K562 (cell line): Measurements from ENCODE around the gene F2RL1. TPM values are rescaled to one million over a fixed set of nuclear protein-coding genes. Genes with fewer than 3 reads are reported as not detected.

Source experiments
- BRF1 ChIP-seq: IDR thresholded peaks from 3 replicates; pipeline ENCODE4 v1.6.1; 2011; ENCODE audit warnings: borderline replicate concordance, mild to moderate bottlenecking; ENCODE audit not compliant: insufficient read length; ENCODE audit errors: extremely low read depth
- FOXJ2 ChIP-seq: fragments of 200-800 bp; sonication (Bioruptor generic); IDR thresholded peaks from 2 replicates; pipeline ENCODE4 v1.6.1; 2016; ENCODE audit warnings: missing genetic modification characterization, missing compliant biosample characterization
- HNRNPLL ChIP-seq: fragments of 200-400 bp; formaldehyde crosslinking; IDR thresholded peaks from 2 replicates; pipeline ENCODE4 v1.6.1; 2017; ENCODE audit warnings: low read length, low read depth, mild to moderate bottlenecking; ENCODE audit not compliant: poor library complexity, severe bottlenecking
- KAT8 ChIP-seq: fragments of 450-650 bp; IDR thresholded peaks from 2 replicates; pipeline ENCODE4 v1.6.1; 2016; ENCODE audit warnings: low read depth, mild to moderate bottlenecking
- KDM1A ChIP-seq, 2 experiments: fragments of 450-650 bp; IDR thresholded peaks; 2 replicates each; pipeline ENCODE4 v1.6.1; 2016; ENCODE audit warnings: mild to moderate bottlenecking in 2 of 2
- MXI1 ChIP-seq: IDR thresholded peaks from 2 replicates; pipeline ENCODE4 v1.6.1; 2011; ENCODE audit warnings: low read depth, mild to moderate bottlenecking, improper control_type of control experiment, low read length
- NR2F6 ChIP-seq: fragments of 450-650 bp; formaldehyde crosslinking; IDR thresholded peaks from 2 replicates; pipeline ENCODE4 v1.4.0; 2020; ENCODE audit warnings: mild to moderate bottlenecking
- PCBP1 ChIP-seq: fragments of 200-400 bp; formaldehyde crosslinking; IDR thresholded peaks from 2 replicates; pipeline ENCODE4 v1.6.1; 2018; ENCODE audit warnings: mild to moderate bottlenecking, low read depth, low read length; ENCODE audit not compliant: poor library complexity, severe bottlenecking
- POLR3G ChIP-seq: IDR thresholded peaks from 2 replicates; pipeline ENCODE4 v1.6.1; 2011; ENCODE audit not compliant: insufficient read length, insufficient replicate concordance; ENCODE audit errors: extremely low read depth
- PTRF ChIP-seq: fragments of 450-650 bp; IDR thresholded peaks from 2 replicates; pipeline ENCODE4 v1.6.1; 2016; ENCODE audit warnings: mild to moderate bottlenecking, missing genetic modification characterization, missing compliant biosample characterization
- RB1 ChIP-seq: fragments of 450-650 bp; IDR thresholded peaks from 2 replicates; pipeline ENCODE4 v1.6.1; 2017; ENCODE audit warnings: low read depth, mild to moderate bottlenecking
- SMAD1 ChIP-seq: fragments of 150-350 bp; IDR thresholded peaks from 2 replicates; pipeline ENCODE4 v1.6.1; 2014; ENCODE audit warnings: low read length, low read depth; ENCODE audit not compliant: partially characterized antibody
- TAF1 ChIP-seq: IDR thresholded peaks from 2 replicates; pipeline ENCODE4 v1.6.1; 2011; ENCODE audit warnings: mild to moderate bottlenecking, low read length, moderate library complexity; ENCODE audit not compliant: insufficient read depth, control insufficient read depth, severe bottlenecking; ENCODE audit errors: extremely low read depth
- polyA plus RNA-seq, 8 experiments: library from polyadenylated mRNA; depleted of rRNA in 4 of 8; stranded (reverse) in 5 of 8; unstranded in 3 of 8; fragments of >200 nt; fragmentation: Nextera tagmentation in 2 of 8; fragmentation: Illumina TruSeq in 1 of 8; extraction: Ambion mirVana in 2 of 8; extraction: Trizol in 1 of 8; gene quantifications; 2 replicates each; pipeline versions ENCODE4 v1.2.1 to v1.2.3, GENCODE V29; 2011 to 2014; ENCODE audit warnings: inconsistent platforms in 1 of 8, missing spikeins in 1 of 8
- total RNA-seq, 7 experiments: library from RNA; depleted of rRNA in 6 of 7; stranded (reverse); fragments of >200 nt in 6 of 7; fragmentation: Illumina TruSeq in 2 of 7; extraction: Trizol in 2 of 7; gene quantifications; 2 replicates each; pipeline versions ENCODE4 v1.2.1 to v1.2.3, GENCODE V29; 2011 to 2021; ENCODE audit warnings: low replicate concordance in 1 of 7
- TF ChIP-seq, protein P1 (sequence below): fragments of 450-650 bp; formaldehyde crosslinking; IDR thresholded peaks from 2 replicates; pipeline ENCODE4 v1.4.0; 2020; ENCODE audit warnings: mild to moderate bottlenecking, mixed read lengths
- TF ChIP-seq, protein P2 (sequence below), 2 experiments: fragments of 450-650 bp; IDR thresholded peaks; 2 replicates each; pipeline ENCODE4 v1.6.1; 2016; ENCODE audit warnings: mild to moderate bottlenecking in 2 of 2, borderline replicate concordance in 1 of 2, low read depth in 1 of 2, moderate library complexity in 1 of 2
- TF ChIP-seq, protein P3 (sequence below), 3 experiments: IDR thresholded peaks in 2 of 3; conservative IDR thresholded peaks in 1 of 3; 2 replicates each; pipeline ENCODE4 v1.5.1; 2011 to 2012; ENCODE audit warnings: low read length in 3 of 3, mild to moderate bottlenecking in 3 of 3, control low read depth in 2 of 3, improper control_type of control experiment in 1 of 3, inconsistent platforms in 1 of 3, low read depth in 1 of 3, mixed read lengths in 1 of 3, moderate library complexity in 1 of 3; ENCODE audit not compliant: insufficient read depth in 2 of 3

Gene F2RL1
- total and polyA plus RNA-seq, 9 of the 15 experiments (the other 6 are each of a cell fraction or from before 2014, with no cell fraction given): 0.03 to 0.50 (median 0.27) TPM; not detected in 6

DNA sequence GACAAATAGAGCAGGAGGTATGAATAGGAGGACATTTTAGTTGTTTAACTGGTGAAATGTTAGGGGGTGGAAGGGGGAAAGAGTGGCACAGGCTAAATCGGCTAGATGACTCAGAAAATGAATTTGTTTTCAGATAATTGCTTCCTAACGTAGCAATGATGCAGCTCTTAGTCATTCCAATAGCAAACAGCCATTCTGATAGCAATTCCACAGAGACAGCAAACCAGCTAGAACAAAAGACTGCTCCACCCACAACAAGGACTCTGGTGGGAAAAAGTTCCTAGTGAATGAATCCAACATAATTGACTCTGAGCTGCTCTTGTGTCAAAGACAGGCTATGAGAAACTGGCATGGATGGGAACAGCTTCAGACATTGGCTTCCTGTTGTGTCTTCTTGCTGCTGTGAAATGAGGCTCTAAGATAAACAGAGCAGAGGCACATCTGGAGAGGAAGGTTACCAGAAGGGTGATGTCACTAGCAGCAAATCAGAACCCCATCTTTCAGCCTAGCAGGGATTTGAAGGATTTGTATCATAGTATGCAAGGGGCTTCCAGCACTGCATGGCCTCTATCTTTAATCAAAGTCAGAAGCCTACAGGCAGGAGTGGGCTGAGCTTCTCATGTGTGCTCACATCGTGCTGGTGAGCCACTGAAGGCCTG is 28.1 kb upstream of the F2RL1 start (continued):
- TF ChIP-seq, protein P1, sequence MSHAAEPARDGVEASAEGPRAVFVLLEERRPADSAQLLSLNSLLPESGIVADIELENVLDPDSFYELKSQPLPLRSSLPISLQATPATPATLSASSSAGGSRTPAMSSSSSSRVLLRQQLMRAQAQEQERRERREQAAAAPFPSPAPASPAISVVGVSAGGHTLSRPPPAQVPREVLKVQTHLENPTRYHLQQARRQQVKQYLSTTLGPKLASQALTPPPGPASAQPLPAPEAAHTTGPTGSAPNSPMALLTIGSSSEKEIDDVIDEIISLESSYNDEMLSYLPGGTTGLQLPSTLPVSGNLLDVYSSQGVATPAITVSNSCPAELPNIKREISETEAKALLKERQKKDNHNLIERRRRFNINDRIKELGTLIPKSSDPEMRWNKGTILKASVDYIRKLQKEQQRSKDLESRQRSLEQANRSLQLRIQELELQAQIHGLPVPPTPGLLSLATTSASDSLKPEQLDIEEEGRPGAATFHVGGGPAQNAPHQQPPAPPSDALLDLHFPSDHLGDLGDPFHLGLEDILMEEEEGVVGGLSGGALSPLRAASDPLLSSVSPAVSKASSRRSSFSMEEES (CRISPR knock-in tag): no peak
- TF ChIP-seq SMAD1 (no peak), HNRNPLL (no peak), TAF1 (no peak), MXI1 (no peak), PCBP1 (no peak), POLR3G (no peak), RB1 (no peak), KDM1A (IDR thresholded peaks at IDR 0.05) (peak; percentile 83 to 86), BRF1 (no peak), NR2F6 (CRISPR knock-in tag) (no peak), KAT8 (no peak), FOXJ2 (tag) (no peak), PTRF (tag) (no peak)
- TF ChIP-seq, protein P2, sequence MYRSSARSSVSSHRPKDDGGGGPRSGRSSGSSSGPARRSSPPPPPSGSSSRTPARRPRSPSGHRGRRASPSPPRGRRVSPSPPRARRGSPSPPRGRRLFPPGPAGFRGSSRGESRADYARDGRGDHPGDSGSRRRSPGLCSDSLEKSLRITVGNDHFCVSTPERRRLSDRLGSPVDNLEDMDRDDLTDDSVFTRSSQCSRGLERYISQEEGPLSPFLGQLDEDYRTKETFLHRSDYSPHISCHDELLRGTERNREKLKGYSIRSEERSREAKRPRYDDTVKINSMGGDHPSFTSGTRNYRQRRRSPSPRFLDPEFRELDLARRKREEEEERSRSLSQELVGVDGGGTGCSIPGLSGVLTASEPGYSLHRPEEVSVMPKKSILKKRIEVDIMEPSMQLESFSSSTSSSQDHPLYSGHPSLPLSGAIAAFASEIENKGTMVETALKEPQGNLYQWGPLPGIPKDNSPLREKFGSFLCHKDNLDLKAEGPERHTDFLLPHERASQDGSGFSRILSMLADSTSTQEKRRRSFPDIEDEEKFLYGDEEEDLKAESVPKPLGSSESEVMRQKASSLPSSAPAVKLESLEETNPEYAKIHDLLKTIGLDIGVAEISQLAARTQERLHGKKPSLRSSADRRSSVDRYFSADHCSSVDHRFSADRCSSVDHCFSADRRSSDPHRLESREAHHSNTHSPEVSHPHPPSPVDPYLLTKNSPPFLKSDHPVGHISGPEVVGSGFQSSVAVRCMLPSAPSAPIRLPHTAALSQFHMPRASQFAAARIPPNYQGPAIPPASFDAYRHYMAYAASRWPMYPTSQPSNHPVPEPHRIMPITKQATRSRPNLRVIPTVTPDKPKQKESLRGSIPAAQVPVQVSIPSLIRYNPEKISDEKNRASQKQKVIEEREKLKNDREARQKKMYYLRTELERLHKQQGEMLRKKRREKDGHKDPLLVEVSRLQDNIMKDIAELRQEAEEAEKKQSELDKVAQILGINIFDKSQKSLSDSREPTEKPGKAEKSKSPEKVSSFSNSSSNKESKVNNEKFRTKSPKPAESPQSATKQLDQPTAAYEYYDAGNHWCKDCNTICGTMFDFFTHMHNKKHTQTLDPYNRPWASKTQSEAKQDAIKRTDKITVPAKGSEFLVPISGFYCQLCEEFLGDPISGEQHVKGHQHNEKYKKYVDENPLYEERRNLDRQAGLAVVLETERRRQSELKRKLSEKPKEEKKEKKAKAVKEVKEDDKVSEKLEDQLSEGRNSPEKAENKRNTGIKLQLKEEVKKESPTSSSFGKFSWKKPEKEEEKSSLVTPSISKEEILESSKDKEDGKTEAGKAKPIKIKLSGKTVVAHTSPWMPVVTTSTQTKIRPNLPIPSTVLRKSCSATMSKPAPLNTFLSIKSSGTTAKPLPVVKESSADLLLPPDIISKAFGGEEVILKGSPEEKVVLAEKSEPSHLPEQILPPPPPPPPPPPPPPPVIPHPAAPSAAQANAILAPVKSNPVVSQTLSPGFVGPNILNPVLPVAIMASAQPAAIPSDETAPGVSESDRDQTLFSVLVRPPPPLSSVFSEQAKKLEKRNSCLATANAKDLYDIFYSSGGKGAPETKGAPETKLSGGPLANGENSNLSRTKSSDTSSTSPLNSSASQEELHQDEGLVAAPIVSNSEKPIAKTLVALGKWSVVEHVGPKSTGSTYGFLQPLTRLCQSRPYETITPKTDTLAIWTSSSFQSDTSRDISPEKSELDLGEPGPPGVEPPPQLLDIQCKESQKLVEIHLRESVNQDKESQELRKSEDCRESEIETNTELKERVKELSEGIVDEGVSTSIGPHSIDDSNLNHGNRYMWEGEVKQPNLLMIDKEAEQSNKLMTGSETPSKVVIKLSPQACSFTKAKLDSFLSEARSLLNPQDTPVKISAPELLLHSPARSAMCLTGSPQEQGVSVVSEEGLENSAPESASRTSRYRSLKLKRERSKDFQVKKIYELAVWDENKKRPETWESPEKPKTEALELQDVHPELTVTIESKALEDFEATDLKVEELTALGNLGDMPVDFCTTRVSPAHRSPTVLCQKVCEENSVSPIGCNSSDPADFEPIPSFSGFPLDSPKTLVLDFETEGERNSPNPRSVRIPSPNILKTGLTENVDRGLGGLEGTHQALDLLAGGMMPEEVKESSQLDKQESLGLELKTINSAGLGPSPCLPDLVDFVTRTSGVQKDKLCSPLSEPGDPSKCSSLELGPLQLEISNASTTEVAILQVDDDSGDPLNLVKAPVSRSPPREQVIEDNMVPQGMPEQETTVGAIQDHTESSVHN (IDR thresholded peaks at IDR 0.05; ENCODE audit: borderline replicate concordance in 1 of 2, low read depth in 1 of 2): no peak
- TF ChIP-seq, protein P3, sequence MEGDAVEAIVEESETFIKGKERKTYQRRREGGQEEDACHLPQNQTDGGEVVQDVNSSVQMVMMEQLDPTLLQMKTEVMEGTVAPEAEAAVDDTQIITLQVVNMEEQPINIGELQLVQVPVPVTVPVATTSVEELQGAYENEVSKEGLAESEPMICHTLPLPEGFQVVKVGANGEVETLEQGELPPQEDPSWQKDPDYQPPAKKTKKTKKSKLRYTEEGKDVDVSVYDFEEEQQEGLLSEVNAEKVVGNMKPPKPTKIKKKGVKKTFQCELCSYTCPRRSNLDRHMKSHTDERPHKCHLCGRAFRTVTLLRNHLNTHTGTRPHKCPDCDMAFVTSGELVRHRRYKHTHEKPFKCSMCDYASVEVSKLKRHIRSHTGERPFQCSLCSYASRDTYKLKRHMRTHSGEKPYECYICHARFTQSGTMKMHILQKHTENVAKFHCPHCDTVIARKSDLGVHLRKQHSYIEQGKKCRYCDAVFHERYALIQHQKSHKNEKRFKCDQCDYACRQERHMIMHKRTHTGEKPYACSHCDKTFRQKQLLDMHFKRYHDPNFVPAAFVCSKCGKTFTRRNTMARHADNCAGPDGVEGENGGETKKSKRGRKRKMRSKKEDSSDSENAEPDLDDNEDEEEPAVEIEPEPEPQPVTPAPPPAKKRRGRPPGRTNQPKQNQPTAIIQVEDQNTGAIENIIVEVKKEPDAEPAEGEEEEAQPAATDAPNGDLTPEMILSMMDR (IDR thresholded peaks at IDR 0.05 in 2 of 3, conservative IDR thresholded peaks at IDR 0.05 in 1 of 3; ENCODE audit: insufficient read depth in 2 of 3, low read depth in 1 of 3, low read length in 3 of 3): no peak
